Smooth muscle cell (in vitro differentiated cells): ENCODE results near the gene PCDHA9. TPM values are rescaled to one million over a fixed set of nuclear protein-coding genes. Genes with fewer than 3 reads are reported as not detected.
A peak's percentile ranks its signal among the peaks of the same experiment; 100 is the strongest.

ENCODE experiments used
- DNase-seq: peaks from one replicate; lab custom pipeline; 2025; ENCODE audit not compliant: unreplicated experiment; lab: John Stamatoyannopoulos, UW
- H2AFZ ChIP-seq: fragments of 200-600 bp; sonication (generic); 2 replicates; pipeline ENCODE4 v1.6.0; 2016; ENCODE audit warnings: antibody characterized with exemption, low read depth, mild to moderate bottlenecking
- H3F3A ChIP-seq: fragments of 200-600 bp; sonication (generic); 2 replicates; pipeline ENCODE4 v1.6.0; 2017; ENCODE audit warnings: antibody characterized with exemption, low read depth
- H3K27ac ChIP-seq: fragments of 200-600 bp; sonication (generic); 2 replicates; pipeline ENCODE4 v1.5.1; 2016; ENCODE audit warnings: low read depth, mild to moderate bottlenecking
- H3K27me3 ChIP-seq: fragments of 200-600 bp; sonication (generic); 2 replicates; pipeline ENCODE4 v1.6.1; 2016; ENCODE audit warnings: low read depth, mild to moderate bottlenecking
- H3K36me3 ChIP-seq: fragments of 200-600 bp; sonication (generic); 2 replicates; pipeline ENCODE4 v1.5.1; 2016; ENCODE audit warnings: low read depth
- H3K4me1 ChIP-seq: fragments of 200-600 bp; sonication (generic); 2 replicates; pipeline ENCODE4 v1.5.1; 2016; ENCODE audit warnings: low read depth
- H3K4me2 ChIP-seq: fragments of 200-600 bp; sonication (generic); 2 replicates; pipeline ENCODE4 v1.6.0; 2016; ENCODE audit warnings: mild to moderate bottlenecking
- H3K4me3 ChIP-seq: fragments of 200-600 bp; sonication (generic); 2 replicates; pipeline ENCODE4 v1.5.1; 2016; ENCODE audit warnings: mild to moderate bottlenecking
- H3K79me2 ChIP-seq: fragments of 200-600 bp; sonication (generic); 2 replicates; pipeline ENCODE4 v1.6.0; 2016; ENCODE audit warnings: low read depth, mild to moderate bottlenecking
- H3K9ac ChIP-seq: fragments of 200-600 bp; sonication (generic); 2 replicates; pipeline ENCODE4 v1.6.0; 2016; ENCODE audit warnings: low read depth
- H3K9me3 ChIP-seq: fragments of 200-600 bp; sonication (generic); replicated peaks from 2 replicates; pipeline ENCODE4 v1.5.1; 2016; ENCODE audit warnings: low read depth
- H4K20me1 ChIP-seq: fragments of 200-600 bp; sonication (generic); 2 replicates; pipeline ENCODE4 v1.6.0; 2016; ENCODE audit warnings: low read depth
- WGBS: methylation state at CpG from one replicate; pipeline ENCODE4 v1.1.7; 2016; ENCODE audit warnings: low lambda C conversion rate; 5-methylcytosine and 5-hydroxymethylcytosine counted together
- polyA plus RNA-seq: library from polyadenylated mRNA; unstranded; fragments of >200 nt; fragmentation: Nextera tagmentation; extraction: Ambion mirVana; gene quantifications from 2 replicates; pipeline ENCODE4 v1.2.1, GENCODE V29; 2016
- total RNA-seq: library from RNA; depleted of rRNA; stranded (reverse); fragments of >200 nt; gene quantifications from 2 replicates; pipeline ENCODE4 v1.2.3, GENCODE V29; 2014
- TF ChIP-seq, protein P1 (sequence below): fragments of 200-600 bp; sonication (generic); IDR thresholded peaks from 2 replicates; pipeline ENCODE4 v1.5.1; 2017; ENCODE audit warnings: borderline replicate concordance, mild to moderate bottlenecking, antibody characterized with exemption; ENCODE audit not compliant: insufficient read depth, poor library complexity, severe bottlenecking

PCDHA9 gene
- total and polyA plus RNA-seq, 2 experiments from 2014 or later, result 0.27 to 1.7 TPM

DNA sequence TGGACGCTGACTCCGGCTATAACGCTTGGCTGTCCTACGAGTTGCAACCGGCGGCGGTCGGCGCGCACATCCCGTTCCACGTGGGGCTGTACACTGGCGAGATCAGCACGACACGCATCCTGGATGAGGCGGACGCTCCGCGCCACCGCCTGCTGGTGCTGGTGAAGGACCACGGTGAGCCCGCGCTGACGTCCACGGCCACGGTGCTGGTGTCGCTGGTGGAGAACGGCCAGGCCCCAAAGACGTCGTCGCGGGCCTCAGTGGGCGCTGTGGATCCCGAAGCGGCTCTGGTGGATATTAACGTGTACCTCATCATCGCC, 29.0 kb downstream of the PCDHA9 start:
- DNase-seq, result no peak
- WGBS, result 98% methylated on average over 33 of the region's 37 CpGs
- no peaks in the 10 kb centered on the region for H3K79me2 ChIP-seq

DNA sequence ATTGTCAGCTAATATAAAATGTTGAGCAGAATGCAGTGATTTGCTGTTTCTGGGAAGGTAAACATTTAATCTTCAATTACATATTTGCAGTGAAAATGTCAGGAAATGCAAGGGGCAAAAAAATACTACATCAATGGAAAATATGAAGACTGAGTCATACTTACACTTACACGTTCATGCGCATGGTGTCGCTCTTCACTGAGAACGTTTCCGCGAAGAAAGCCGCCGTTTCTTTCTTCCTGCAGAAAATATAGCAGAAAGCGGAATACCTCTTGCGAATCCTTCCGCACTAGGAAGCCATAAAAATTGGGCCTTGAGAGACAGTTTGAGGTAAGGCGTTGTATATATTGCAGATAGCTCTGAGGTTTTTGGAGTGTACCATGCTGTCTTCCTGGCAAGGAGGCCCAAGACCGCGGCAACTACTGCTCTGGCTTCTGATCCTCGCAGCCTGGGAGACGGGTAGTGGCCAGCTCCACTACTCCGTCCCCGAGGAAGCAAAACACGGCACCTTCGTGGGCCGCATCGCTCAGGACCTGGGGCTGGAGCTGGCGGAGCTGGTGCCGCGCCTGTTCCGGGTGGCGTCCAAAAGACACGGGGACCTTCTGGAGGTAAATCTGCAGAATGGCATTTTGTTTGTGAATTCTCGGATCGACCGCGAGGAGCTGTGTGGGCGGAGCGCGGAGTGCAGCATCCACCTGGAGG, 33.9 kb downstream of the PCDHA9 start, which contains the start of gene PCDHA13:
Gene PCDHA13 (plus strand): TSS at position 236 of the 702 bp plus-strand sequence. CDS start 145 bp downstream, at position 381.
- peaks cover 3% of the 10 kb centered on the region for H4K20me1 ChIP-seq
- H3K27me3 ChIP-seq, result no peaks in the 10 kb centered on the region
- H3K4me2 ChIP-seq, result peak within 1 kb of the TSS; percentile 86
- no peak for DNase-seq
- H3K36me3 ChIP-seq, result no peaks in the 10 kb centered on the region
- peak within 1 kb of the TSS; percentile 54 for H3K4me3 ChIP-seq
- WGBS, result 44% methylated on average over 35 of the region's 35 CpGs
- H3K9me3 ChIP-seq, result no peaks in the 10 kb centered on the region
- H2AFZ ChIP-seq, result peak within 1 kb of the TSS; percentile 85
- H3F3A ChIP-seq, result no peaks in the 10 kb centered on the region
- TF ChIP-seq, protein P1, sequence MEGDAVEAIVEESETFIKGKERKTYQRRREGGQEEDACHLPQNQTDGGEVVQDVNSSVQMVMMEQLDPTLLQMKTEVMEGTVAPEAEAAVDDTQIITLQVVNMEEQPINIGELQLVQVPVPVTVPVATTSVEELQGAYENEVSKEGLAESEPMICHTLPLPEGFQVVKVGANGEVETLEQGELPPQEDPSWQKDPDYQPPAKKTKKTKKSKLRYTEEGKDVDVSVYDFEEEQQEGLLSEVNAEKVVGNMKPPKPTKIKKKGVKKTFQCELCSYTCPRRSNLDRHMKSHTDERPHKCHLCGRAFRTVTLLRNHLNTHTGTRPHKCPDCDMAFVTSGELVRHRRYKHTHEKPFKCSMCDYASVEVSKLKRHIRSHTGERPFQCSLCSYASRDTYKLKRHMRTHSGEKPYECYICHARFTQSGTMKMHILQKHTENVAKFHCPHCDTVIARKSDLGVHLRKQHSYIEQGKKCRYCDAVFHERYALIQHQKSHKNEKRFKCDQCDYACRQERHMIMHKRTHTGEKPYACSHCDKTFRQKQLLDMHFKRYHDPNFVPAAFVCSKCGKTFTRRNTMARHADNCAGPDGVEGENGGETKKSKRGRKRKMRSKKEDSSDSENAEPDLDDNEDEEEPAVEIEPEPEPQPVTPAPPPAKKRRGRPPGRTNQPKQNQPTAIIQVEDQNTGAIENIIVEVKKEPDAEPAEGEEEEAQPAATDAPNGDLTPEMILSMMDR, result peak; percentile 53
- no peak within 1 kb of the TSS for H3K27ac ChIP-seq
- H3K79me2 ChIP-seq, result peaks cover 3% of the 10 kb centered on the region
- no peak within 1 kb of the TSS for H3K9ac ChIP-seq
- no peaks in the 10 kb centered on the region for H3K4me1 ChIP-seq

More for the DNA sequence above, 29.0 kb downstream of the PCDHA9 start:
- Histone ChIP-seq H3K27me3 (no peaks in the 10 kb centered on the region), H3K4me3 (no peak overlapping the region), H3K36me3 (no peaks in the 10 kb centered on the region), H3K9ac (no peak overlapping the region), H2AFZ (no peak overlapping the region), H4K20me1 (peaks cover 3% of the 10 kb centered on the region), H3K27ac (no peak overlapping the region), H3F3A (no peaks in the 10 kb centered on the region), H3K4me2 (no peak overlapping the region), H3K4me1 (peaks cover 9% of the 10 kb centered on the region), H3K9me3 (no peaks in the 10 kb centered on the region)
- TF ChIP-seq, protein P1, result no peak

DNA sequence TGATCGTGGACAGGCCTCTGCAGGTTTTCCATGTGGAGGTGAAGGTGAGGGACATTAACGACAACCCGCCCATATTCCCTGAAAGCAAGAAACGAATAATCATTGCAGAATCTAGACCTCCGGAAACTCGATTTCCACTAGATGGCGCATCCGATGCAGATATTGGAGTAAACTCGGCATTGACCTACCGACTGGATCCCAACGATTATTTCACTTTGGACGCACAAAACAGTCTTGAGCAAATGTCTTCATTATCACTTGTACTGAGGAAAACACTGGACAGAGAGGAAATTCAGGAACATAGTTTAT, 34.4 kb downstream of the PCDHA9 start:
- DNase-seq, result no peak
- Histone ChIP-seq H4K20me1 (peaks cover 3% of the 10 kb centered on the region), H3K4me2 (peak overlapping the region; percentile 86), H3K9ac (no peak overlapping the region), H3K27me3 (no peaks in the 10 kb centered on the region), H3K79me2 (peaks cover 4% of the 10 kb centered on the region), H3K27ac (no peak overlapping the region), H3K4me3 (peak overlapping the region; percentile 54), H3K36me3 (no peaks in the 10 kb centered on the region), H3K9me3 (no peaks in the 10 kb centered on the region), H3F3A (no peaks in the 10 kb centered on the region), H2AFZ (no peak overlapping the region), H3K4me1 (no peaks in the 10 kb centered on the region)
- TF ChIP-seq, protein P1, result peak; percentile 39
- 41% methylated on average over 12 of the region's 12 CpGs for WGBS

DNA sequence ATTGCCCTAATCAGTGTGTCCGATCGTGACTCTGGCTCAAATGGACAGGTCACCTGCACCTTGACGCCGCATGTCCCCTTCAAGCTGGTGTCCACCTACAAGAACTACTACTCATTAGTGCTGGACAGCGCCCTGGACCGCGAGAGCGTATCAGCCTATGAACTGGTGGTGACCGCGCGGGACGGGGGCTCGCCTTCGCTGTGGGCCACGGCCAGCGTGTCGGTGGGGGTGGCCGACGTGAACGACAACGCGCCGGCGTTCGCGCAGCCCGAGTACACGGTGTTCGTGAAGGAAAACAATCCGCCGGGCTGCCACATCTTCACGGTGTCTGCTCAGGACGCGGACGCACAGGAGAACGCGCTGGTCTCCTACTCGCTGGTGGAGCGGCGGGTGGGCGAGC, 35.2 kb downstream of the PCDHA9 start:
- Histone ChIP-seq H3K4me1 (no peaks in the 10 kb centered on the region), H3K9ac (no peak overlapping the region), H2AFZ (no peak overlapping the region), H3F3A (no peaks in the 10 kb centered on the region), H3K79me2 (peaks cover 6% of the 10 kb centered on the region), H3K36me3 (no peaks in the 10 kb centered on the region), H3K4me2 (no peak overlapping the region), H4K20me1 (peaks cover 3% of the 10 kb centered on the region), H3K27me3 (no peaks in the 10 kb centered on the region), H3K9me3 (no peaks in the 10 kb centered on the region), H3K4me3 (no peak overlapping the region), H3K27ac (no peak overlapping the region)
- no peak for DNase-seq
- TF ChIP-seq, protein P1, result no peak
- over 99% methylated on average over 41 of the region's 41 CpGs for WGBS
